Esophagus (tissue), 2 donors: ENCODE measurements around the gene TPSD1. TPM values are rescaled to one million over a fixed set of nuclear protein-coding genes. Genes with fewer than 3 reads are reported as not detected.
"Not testable (repeated sequence)": the region's sequence is repeated elsewhere in the genome, so short reads cannot be mapped to it uniquely, and the experiment has no call there.

Experiments used
- H3K27ac ChIP-seq, 2 donors: one replicate each; pipeline ENCODE4 v1.5.1; 2013; ENCODE audit warnings: low read depth in 2 of 2, mild to moderate bottlenecking in 2 of 2, inconsistent platforms in 1 of 2, low read length in 1 of 2, moderate library complexity in 1 of 2
- H3K27me3 ChIP-seq, 2 donors: one replicate each; pipeline ENCODE4 v1.6.1; 2013; ENCODE audit warnings: low read length in 2 of 2, control low read depth in 1 of 2, mild to moderate bottlenecking in 1 of 2; ENCODE audit not compliant: insufficient read depth in 2 of 2, control insufficient read depth in 1 of 2
- H3K36me3 ChIP-seq, 2 donors: one replicate each; pipeline ENCODE4 v1.6.1; 2013; ENCODE audit warnings: low read length in 1 of 2; ENCODE audit not compliant: control insufficient read depth in 2 of 2, insufficient read depth in 2 of 2
- H3K4me1 ChIP-seq, 2 donors: one replicate each; pipeline ENCODE4 v1.6.1; 2013; ENCODE audit warnings: low read length in 1 of 2; ENCODE audit not compliant: control insufficient read depth in 2 of 2, insufficient read depth in 2 of 2
- H3K4me3 ChIP-seq, 2 donors: one replicate each; pipeline ENCODE4 v1.5.1; 2013; ENCODE audit warnings: low read length in 2 of 2, mild to moderate bottlenecking in 2 of 2, low read depth in 1 of 2, moderate library complexity in 1 of 2
- H3K9me3 ChIP-seq, 2 donors: one replicate each; pipeline ENCODE4 v1.6.1; 2013; ENCODE audit warnings: mild to moderate bottlenecking in 2 of 2, low read depth in 1 of 2, low read length in 1 of 2, moderate library complexity in 1 of 2; ENCODE audit not compliant: control insufficient read depth in 2 of 2, insufficient read depth in 1 of 2
- WGBS, 2 donors: extraction: QIAGEN DNeasy Blood & Tissue Kit; methylation state at CpG; one replicate each; pipeline ENCODE4 v1.1.7; 2013; 5-methylcytosine and 5-hydroxymethylcytosine counted together
- polyA plus RNA-seq, 2 donors: library from polyadenylated mRNA; stranded (reverse); fragments of 200-250 nt; gene quantifications; one replicate each; pipeline ENCODE4 v1.2.3, GENCODE V29; 2013
- donor health status: healthy with polysubstance abuse.
- donor health status: Bipolar disorder and iron deficiency.

Gene TPSD1
- polyA plus RNA-seq, 2 donors, result 0.83 to 1.5 TPM

DNA sequence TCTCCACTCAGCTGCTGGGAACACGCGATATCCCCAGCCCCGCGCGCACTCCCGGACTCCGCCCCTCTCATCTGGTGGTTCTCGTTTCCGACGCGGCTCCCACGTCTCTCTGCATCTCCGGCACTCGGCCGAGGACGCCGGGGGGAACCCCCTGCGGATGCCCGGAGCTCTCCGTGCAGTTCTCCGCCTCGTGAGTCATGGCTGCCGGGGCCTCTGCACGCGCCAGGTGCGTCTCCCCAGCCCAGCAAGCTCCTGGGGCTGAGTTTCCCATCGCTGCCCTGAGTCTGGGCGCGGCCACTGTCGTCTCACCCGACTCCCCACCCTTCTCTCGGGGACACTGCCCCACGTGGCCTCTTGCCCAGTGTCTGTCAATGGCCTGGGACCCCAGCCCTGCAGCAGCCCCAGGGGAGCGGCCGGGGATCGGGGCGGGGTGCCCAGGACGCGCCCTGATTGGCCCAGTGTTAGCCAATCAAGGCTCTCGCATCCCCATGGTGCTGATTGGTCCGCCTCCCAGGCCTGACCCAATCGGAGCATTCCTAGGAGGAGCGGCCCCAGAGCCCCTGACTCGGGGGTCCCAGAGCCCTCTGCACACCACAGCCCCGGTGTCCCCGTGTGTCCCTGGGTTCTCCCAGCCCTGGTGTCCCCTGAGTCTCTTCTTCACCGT, 2.0 kb upstream of the TPSD1 start:
- WGBS, 2 donors, result no CpG with 5 or more reads among the region's 47 CpGs
- H3K9me3 ChIP-seq, H3K27me3 ChIP-seq, H3K27ac ChIP-seq, H3K4me3 ChIP-seq, H3K4me1 ChIP-seq, H3K36me3 ChIP-seq: not testable (repeated sequence)

DNA sequence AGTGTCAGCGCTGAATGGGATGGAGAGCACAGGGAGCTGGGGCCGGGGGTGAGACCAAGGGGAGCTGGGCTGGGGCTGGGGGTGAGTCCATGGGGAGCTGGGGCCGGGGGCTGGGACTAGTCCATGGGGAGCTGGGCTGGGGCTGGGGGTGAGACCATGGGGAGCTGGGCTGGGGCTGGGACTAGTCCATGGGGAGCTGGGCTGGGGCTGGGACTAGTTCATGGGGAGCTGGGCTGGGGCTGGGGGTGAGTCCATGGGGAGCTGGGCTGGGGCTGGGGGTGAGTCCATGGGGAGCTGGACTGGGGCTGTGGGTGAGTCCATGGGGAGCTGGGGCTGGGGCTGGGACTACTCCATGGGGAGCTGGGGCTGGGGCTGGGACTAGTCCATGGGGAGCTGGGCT, 1.0 kb upstream of the TPSD1 start:
- not testable (repeated sequence) for H3K4me1 ChIP-seq, H3K36me3 ChIP-seq, H3K27me3 ChIP-seq, H3K27ac ChIP-seq, H3K4me3 ChIP-seq, H3K9me3 ChIP-seq
- 86% methylated on average over 3 of the region's 3 CpGs for WGBS, 2 donors

DNA sequence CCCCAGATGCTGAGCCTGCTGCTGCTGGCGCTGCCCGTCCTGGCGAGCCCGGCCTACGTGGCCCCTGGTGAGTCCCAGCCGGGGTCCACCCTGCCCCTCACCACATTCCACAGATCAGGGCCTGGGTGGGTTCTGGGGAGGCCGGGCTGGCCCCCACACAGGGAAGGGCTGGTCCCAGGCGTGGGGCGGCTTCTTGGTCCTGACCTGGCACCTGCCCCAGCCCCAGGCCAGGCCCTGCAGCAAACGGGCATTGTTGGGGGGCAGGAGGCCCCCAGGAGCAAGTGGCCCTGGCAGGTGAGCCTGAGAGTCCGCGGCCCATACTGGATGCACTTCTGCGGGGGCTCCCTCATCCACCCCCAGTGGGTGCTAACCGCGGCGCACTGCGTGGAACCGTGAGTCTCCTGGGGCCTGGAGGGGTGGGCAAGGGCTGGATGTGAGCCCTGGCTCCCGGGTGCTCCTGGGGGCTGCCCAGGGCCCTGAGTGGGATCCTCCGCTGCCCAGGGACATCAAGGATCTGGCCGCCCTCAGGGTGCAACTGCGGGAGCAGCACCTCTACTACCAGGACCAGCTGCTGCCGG, 516 bp downstream of the TPSD1 start:
- H3K9me3 ChIP-seq, H3K36me3 ChIP-seq, H3K4me3 ChIP-seq, H3K27me3 ChIP-seq, H3K4me1 ChIP-seq, H3K27ac ChIP-seq: not testable (repeated sequence)
- 77 to 82% methylated on average over 23 of the region's 23 CpGs for WGBS, 2 donors

DNA sequence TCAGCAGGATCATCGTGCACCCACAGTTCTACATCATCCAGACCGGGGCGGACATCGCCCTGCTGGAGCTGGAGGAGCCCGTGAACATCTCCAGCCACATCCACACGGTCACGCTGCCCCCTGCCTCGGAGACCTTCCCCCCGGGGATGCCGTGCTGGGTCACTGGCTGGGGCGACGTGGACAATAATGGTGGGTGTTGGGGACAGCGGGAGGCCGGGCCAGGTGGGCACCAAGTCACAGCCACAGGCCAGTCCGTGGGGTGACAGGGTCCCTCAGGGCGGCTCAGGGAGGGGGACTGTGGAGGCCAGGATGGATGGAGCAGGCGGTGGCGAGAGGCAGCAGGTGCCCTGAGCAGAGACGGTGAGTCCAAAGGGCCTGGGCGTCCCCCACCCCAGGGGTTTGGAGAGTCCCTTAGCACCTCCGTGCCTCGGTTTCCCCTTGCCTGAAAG, 1.0 kb downstream of the TPSD1 start:
- peaks cover 2 to 5% of the 10 kb centered on the region in 2 donors for H3K4me1 ChIP-seq
- WGBS, 2 donors, result 74 to 79% methylated on average over 22 of the region's 22 CpGs
- H3K27ac ChIP-seq, result no peak overlapping the region
- no peaks in the 10 kb centered on the region for H3K9me3 ChIP-seq
- no peak overlapping the region for H3K4me3 ChIP-seq
- peaks cover 0 to 5% of the 10 kb centered on the region in 2 donors for H3K27me3 ChIP-seq
- H3K36me3 ChIP-seq, result no peaks in the 10 kb centered on the region

DNA sequence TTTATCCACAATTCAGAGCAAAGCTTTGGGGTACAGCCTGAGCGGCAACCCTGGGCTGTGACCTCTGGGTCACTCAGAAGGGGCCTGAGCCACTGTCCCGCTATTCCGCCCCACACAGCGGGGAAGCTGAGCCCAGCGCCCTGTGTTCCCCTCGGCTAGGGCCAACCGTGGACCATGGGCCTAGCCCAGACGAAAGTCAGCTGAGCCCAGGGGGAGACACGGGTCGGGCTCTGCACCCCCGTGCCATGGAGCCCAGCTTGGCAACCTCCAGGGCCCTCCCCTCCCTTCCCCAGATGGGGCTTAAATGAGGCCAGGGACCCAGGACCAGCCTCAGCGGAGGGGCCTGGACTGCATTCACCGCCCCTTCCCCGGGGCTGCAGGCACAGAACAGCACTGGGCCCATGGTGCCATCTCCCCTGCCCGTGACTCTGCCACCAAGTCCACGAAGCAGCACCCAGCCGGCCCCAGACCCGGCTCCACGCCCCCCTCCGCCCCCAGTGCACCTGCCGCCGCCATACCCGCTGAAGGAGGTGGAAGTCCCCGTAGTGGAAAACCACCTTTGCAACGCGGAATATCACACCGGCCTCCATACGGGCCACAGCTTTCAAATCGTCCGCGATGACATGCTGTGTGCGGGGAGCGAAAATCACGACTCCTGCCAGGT, 1.8 kb downstream of the TPSD1 start:
- H3K36me3 ChIP-seq, result no peaks in the 10 kb centered on the region
- H3K4me1 ChIP-seq, result peaks cover 2 to 5% of the 10 kb centered on the region in 2 donors
- no peaks in the 10 kb centered on the region for H3K9me3 ChIP-seq
- H3K4me3 ChIP-seq, result no peak overlapping the region
- H3K27ac ChIP-seq, result no peak overlapping the region
- peaks cover 0 to 5% of the 10 kb centered on the region in 2 donors for H3K27me3 ChIP-seq
- WGBS, 2 donors, result 66 to 72% methylated on average over 34 of the region's 34 CpGs

DNA sequence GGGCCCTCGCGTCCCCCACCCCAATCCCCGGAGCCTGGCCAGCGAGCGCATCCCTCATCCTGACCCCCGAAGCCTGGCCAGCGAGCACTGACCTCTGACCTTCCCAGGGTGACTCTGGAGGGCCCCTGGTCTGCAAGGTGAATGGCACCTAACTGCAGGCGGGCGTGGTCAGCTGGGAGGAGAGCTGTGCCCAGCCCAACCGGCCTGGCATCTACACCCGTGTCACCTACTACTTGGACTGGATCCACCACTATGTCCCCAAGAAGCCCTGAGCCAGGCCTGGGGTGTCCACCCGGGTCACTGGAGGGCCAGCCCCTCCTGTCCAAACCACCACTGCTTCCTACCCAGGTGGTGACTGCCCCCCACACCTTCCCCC, 2.3 kb downstream of the TPSD1 start:
- no peaks in the 10 kb centered on the region for H3K9me3 ChIP-seq
- H3K27me3 ChIP-seq, result peaks cover 0 to 5% of the 10 kb centered on the region in 2 donors
- no peak overlapping the region for H3K4me3 ChIP-seq
- 58 to 66% methylated on average over 12 of the region's 12 CpGs for WGBS, 2 donors
- no peak overlapping the region for H3K27ac ChIP-seq
- peaks cover 2 to 5% of the 10 kb centered on the region in 2 donors for H3K4me1 ChIP-seq
- H3K36me3 ChIP-seq, result no peaks in the 10 kb centered on the region

DNA sequence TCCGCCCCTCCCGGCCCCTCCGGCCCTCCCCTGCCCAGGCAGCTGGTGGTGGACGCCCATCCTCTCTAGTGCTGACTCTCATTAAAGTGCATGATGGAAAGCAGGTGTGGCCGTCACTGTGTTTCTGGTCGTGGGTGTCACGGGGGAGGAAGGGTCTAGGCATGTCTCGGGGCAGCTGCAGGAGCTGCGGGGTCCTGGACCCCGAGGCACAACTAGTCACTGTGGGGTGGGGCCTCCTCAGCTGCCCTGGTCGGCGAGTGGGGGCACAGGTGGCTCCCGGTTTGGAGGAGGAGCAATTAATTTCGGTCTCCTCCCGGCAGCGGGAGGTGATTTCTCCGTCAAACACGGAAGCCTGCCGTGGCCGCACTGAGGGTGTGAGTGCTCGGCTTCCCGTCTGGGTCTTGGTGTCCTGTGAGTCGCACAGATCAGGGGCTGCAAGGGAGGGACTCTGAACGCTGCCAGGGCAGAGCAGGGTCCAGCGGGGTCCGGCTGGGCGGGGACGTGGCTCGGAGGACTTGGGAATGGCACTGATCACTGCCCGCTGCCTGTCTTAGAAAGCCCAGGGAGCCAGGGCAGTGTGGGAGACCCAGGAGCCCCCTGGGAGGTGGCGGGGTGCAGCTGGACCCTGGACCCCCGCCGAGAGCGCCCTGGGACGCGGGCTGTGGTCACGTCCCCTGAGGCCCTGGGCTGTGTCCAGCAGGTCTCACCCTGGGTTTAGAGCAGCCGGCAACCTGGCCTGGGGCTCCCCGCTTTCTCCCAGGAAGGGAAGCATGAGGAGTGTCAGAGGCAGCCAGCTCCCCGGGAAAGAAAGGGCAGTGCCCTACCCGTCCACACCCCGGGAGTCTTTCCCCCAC, 3.3 kb downstream of the TPSD1 start:
- peaks cover 2 to 5% of the 10 kb centered on the region in 2 donors for H3K4me1 ChIP-seq
- no peaks in the 10 kb centered on the region for H3K9me3 ChIP-seq
- peaks cover 0 to 5% of the 10 kb centered on the region in 2 donors for H3K27me3 ChIP-seq
- no peak overlapping the region for H3K27ac ChIP-seq
- peak overlapping the region; percentile 3 to 25 for H3K4me3 ChIP-seq
- H3K36me3 ChIP-seq, result no peaks in the 10 kb centered on the region
- WGBS, 2 donors, result 6 to 10% methylated on average over 35 to 42 of the region's 42 CpGs

DNA sequence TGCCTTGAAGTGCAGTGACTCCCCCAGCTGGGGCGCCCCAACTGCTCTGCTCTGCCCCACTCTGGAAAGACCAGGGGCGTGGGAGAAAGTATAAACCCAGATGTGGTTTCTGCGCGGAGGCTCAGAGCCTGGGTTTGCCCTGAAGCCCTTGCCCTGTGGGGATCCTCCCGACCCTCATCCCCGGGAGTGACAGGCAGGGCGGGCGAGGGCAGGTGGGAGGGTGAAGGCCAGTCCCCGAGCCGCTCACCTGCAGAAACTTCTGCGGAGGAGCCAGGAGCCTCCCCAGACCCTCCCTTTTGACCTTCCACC, 3.8 kb downstream of the TPSD1 start:
- peaks cover 0 to 5% of the 10 kb centered on the region in 2 donors for H3K27me3 ChIP-seq
- peaks cover 0 to under 1% of the 10 kb centered on the region in 2 donors for H3K9me3 ChIP-seq
- H3K36me3 ChIP-seq, result no peaks in the 10 kb centered on the region
- H3K27ac ChIP-seq, result no peak overlapping the region
- WGBS, 2 donors, result 23 to 33% methylated on average over 10 to 11 of the region's 11 CpGs
- H3K4me1 ChIP-seq, result peaks cover 2 to 8% of the 10 kb centered on the region in 2 donors
- no peak overlapping the region for H3K4me3 ChIP-seq

DNA sequence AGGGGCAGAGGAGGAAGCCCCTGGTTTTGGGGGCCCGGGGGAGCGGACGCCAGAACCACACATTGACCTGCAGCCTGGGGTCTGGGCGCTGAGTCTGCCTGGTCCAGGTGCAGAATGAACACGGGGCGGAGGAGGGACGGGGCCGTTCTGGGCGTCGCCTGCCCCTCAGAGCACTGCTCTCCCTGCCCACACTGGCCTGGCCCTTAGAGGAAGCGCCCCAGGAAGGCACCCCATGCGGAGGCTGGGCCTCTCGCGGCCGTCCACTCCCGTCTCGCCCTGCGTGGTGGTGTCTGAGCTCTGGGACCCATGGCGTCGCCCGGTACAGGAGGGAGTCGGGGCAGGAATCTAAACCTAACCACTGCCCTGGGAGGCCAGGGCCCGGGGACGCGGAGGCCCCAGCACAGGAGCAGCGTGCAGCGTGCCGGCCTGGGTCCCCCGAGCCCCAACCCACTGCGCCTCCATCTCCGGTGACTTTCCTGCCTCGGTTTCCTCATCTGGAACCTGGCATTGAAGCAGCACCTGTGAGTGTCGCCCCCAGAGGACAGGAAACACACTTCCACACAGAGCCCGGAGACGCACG, 4.3 kb downstream of the TPSD1 start:
- H3K27me3 ChIP-seq, result peaks cover 0 to 5% of the 10 kb centered on the region in 2 donors
- no peak overlapping the region for H3K4me3 ChIP-seq
- H3K9me3 ChIP-seq, result peaks cover 0 to 4% of the 10 kb centered on the region in 2 donors
- no peaks in the 10 kb centered on the region for H3K36me3 ChIP-seq
- H3K27ac ChIP-seq, result no peak overlapping the region
- WGBS, 2 donors, result 68 to 72% methylated on average over 36 of the region's 36 CpGs
- peaks cover 2 to 8% of the 10 kb centered on the region in 2 donors for H3K4me1 ChIP-seq
